ENCODE results near the gene FRMD4B. TPM values are rescaled to one million over a fixed set of nuclear protein-coding genes. Genes with fewer than 3 reads are reported as not detected.

Gene FRMD4B
- total and polyA plus RNA-seq, 2 donors from 2014 or later: 11.8 to 50.5 TPM

GRCh38 chr3:69292185-69292584, 93.7 kb downstream of the FRMD4B start:
- H3K9ac ChIP-seq (ENCODE audit: low read length in 3 of 3): no peak overlapping the region

GRCh38 chr3:69290430-69290829, 95.5 kb downstream of the FRMD4B start:
- Histone ChIP-seq H3K36me3 (ENCODE audit: control insufficient read depth in 2 of 3, insufficient read depth in 3 of 3, low read length in 3 of 3) (peaks cover 0 to 2% (median 0%) of the 10 kb centered on the region in 3 donors), H3K27ac (ENCODE audit: low read depth in 2 of 2, low read length in 2 of 2) (no peak overlapping the region), H3K4me3 (ENCODE audit: low read length in 3 of 3) (no peak overlapping the region), H3K27me3 (ENCODE audit: control insufficient read depth, insufficient read depth, low read length) (no peaks in the 10 kb centered on the region), H3K9me3 (ENCODE audit: control insufficient read depth in 2 of 3, insufficient read depth in 1 of 3, low read length in 3 of 3) (no peaks in the 10 kb centered on the region), H3K4me1 (ENCODE audit: control insufficient read depth in 2 of 3, insufficient read depth in 2 of 3, low read depth in 1 of 3, low read length in 3 of 3) (no peaks in the 10 kb centered on the region), H3K9ac (ENCODE audit: low read length in 3 of 3) (no peak overlapping the region)
- TF ChIP-seq CTCF (IDR thresholded peaks at IDR 0.05; ENCODE audit: borderline replicate concordance, extremely low read depth, insufficient read depth): no peak
- intact Hi-C loops (cut with DNase I): no loop called here
- FAIRE-seq (no peak), DNase-seq (no peak)

More at GRCh38 chr3:69292185-69292584, 93.7 kb downstream of the FRMD4B start:
- no peak overlapping the region for H3K4me3 ChIP-seq (ENCODE audit: low read length in 3 of 3)
- no peaks in the 10 kb centered on the region for H3K27me3 ChIP-seq (ENCODE audit: control insufficient read depth, insufficient read depth, low read length)
- no peak for FAIRE-seq
- H3K27ac ChIP-seq (ENCODE audit: low read depth in 2 of 2, low read length in 2 of 2): no peak overlapping the region
- H3K36me3 ChIP-seq (ENCODE audit: control insufficient read depth in 2 of 3, insufficient read depth in 3 of 3, low read length in 3 of 3): peaks cover 0 to 5% (median 0%) of the 10 kb centered on the region in 3 donors
- DNase-seq: no peak
- H3K9me3 ChIP-seq (ENCODE audit: control insufficient read depth in 2 of 3, insufficient read depth in 1 of 3, low read length in 3 of 3): no peaks in the 10 kb centered on the region
- H3K4me1 ChIP-seq (ENCODE audit: control insufficient read depth in 2 of 3, insufficient read depth in 2 of 3, low read depth in 1 of 3, low read length in 3 of 3): no peaks in the 10 kb centered on the region
- intact Hi-C loops (cut with DNase I): no loop called here
- TF ChIP-seq CTCF (IDR thresholded peaks at IDR 0.05; ENCODE audit: borderline replicate concordance, extremely low read depth, insufficient read depth): no peak

- DNase-seq: no peak
- no peaks in the 10 kb centered on the region for H3K4me1 ChIP-seq (ENCODE audit: control insufficient read depth in 2 of 3, insufficient read depth in 2 of 3, low read depth in 1 of 3, low read length in 3 of 3)
- no peak overlapping the region for H3K27ac ChIP-seq (ENCODE audit: low read depth in 2 of 2, low read length in 2 of 2)
- H3K27me3 ChIP-seq (ENCODE audit: control insufficient read depth, insufficient read depth, low read length): no peaks in the 10 kb centered on the region
- H3K36me3 ChIP-seq (ENCODE audit: control insufficient read depth in 2 of 3, insufficient read depth in 3 of 3, low read length in 3 of 3): peaks cover 0 to 2% (median 0%) of the 10 kb centered on the region in 3 donors
- H3K9me3 ChIP-seq (ENCODE audit: control insufficient read depth in 2 of 3, insufficient read depth in 1 of 3, low read length in 3 of 3): no peaks in the 10 kb centered on the region
- H3K4me3 ChIP-seq (ENCODE audit: low read length in 3 of 3): no peak overlapping the region
- intact Hi-C loops (cut with DNase I): no loop called here
- TF ChIP-seq CTCF (IDR thresholded peaks at IDR 0.05; ENCODE audit: borderline replicate concordance, extremely low read depth, insufficient read depth): no peak
- no peak for FAIRE-seq
- no peak overlapping the region for H3K9ac ChIP-seq (ENCODE audit: low read length in 3 of 3)
Measured at GRCh38 chr3:69290006-69290405, 95.9 kb downstream of the FRMD4B start.
